Measurements from ENCODE around the gene GJA3. TPM values are rescaled to one million over a fixed set of nuclear protein-coding genes. Genes with fewer than 3 reads are reported as not detected.

Gene GJA3
- 10 to 100 TPM; 13.6 to 14.2 (median 13.7) TPM for polyA plus RNA-seq (ENCODE audit: insufficient read length in 3 of 3)

DNA sequence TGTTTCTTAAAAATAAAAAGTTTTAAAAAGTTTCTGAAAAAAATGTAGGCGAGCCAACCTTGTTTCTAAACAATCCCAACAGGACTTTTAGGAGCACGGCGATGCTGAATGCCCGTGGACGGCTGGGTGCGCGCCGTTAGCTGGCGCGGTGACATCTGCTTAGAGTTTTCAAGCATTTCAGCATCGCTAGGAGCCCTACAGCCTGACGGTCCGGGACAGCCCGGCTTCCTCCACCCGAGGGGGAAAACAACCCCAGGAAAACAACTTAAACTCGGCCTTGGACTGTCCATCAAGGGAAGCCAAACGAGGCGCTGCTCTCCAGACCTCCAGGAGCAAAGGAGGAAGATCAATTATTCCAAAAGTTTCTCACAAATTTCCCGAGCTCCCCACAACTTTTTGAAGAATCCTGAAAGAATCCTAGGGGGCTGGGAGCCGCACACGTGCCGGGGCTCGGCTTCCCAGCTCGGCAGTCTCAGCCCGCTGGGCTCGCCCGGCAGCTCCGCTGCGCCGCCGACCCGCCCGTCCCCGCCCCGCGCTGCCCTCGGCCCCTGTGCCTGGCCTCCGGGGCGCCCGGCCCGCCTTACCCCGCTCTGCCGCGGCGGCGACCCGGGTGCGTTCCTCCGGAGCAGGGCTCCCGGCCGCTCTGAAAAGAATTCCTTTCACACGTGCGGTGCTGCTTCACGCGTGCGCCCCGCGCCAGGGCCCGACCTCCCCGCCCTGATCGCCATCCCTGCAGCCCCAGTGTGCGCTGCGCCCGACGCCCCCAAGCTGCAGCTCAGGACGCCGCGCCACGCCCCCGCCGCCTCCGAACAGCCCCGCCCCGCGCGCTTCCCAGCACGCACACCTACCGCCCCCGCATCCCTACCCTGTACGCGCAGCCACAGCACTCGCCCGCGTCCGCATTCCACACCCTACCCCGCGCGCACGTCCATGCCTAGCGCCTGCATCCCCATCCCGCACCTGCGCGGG is at the start of gene GJA3:
Gene GJA3, minus strand, starts transcription at position 747 of the 969 bp plus-strand sequence. CDS start 17,764 bp downstream, outside the sequence.
- DNase-seq (ENCODE audit: low read depth in 3 of 3, low spot score in 2 of 3) = no peak

GRCh38 chr13:20209948-20210347 is 49.1 kb upstream of the GJA3 start:
- DNase-seq (ENCODE audit: low read depth in 3 of 3, low spot score in 2 of 3) = no peak

DNA sequence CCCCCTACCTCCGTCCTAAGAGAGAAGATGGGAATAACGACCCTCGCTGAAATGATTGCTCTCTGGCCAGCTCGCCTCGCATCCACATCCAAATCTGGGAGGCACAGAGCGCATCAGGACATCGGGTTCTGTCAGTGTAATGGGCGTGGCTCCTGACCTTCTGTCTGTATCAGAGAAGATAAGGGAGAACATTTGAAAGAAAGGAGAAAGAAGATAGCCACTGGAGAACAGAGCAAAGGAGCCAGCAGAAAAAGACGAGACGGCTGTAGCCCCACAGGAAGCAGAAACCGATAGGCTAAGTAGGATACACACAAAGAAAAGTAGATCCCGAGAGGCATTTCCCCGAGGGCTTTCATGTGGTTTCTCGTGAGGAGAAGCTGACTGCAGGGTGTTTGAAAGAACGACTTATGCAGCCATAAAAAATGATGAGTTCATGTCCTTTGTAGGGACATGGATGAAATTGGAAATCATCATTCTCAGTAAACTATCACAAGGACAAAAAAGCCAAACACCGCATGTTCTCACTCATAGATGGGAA is 45.9 kb upstream of the GJA3 start:
- DNase-seq (ENCODE audit: low read depth in 3 of 3, low spot score in 2 of 3) = no peak

DNA sequence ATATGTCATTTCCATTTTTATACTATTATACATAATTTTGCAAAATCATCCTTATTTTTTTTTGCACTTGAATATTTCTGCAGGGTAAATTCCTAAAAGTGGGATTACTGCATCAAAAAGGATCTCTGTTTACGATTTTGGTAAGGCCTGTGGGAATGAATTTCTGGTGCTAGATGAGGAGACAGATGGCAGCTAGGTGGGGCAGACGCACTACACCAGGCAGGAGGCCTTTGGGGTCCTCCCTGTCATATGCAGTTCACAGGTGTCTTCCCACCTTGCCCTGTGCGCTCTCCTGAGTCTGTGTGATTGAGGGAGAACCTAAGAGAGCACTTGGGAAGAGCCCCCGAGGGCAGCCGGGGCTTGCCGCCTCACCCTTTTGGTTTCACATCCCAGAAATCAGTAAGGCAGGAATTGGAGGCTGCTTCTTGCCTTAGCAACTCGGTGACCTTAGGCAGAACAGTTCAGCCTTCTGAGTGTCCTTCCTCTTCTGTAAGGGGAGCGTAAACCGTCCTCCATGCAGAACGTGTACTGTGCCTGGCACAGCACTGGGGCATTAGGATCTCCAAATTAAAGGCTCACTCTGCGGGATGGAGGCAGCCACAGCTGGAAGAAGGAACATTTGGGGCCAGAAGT is 45.3 kb upstream of the GJA3 start:
- no peak for DNase-seq (ENCODE audit: low read depth in 3 of 3, low spot score in 2 of 3)

DNA sequence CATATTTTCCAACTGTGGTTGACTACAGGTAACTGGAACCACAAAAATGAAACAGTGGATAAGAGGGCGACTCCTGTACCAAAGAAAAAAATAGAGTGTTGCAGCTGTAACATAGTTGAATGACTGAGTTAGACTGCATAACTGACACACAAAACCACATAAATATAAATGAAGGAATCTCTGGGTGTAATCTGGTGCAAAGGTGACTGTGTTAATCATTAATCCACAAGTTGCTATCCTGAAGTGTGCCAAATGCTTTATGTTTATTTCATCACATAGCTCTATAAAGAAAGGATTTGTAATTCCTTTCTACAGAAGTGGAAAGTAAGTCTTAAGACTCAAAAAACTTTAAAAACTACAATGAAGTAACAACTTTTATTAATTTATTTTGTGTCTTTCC is 37.9 kb upstream of the GJA3 start:
- no peak for DNase-seq (ENCODE audit: low read depth in 3 of 3, low spot score in 2 of 3)

GRCh38 chr13:20197361-20197834 is 36.5 kb upstream of the GJA3 start:
- peak in 1 of 3 donors; percentile 47 for DNase-seq (ENCODE audit: low read depth in 3 of 3, low spot score in 2 of 3)

DNA sequence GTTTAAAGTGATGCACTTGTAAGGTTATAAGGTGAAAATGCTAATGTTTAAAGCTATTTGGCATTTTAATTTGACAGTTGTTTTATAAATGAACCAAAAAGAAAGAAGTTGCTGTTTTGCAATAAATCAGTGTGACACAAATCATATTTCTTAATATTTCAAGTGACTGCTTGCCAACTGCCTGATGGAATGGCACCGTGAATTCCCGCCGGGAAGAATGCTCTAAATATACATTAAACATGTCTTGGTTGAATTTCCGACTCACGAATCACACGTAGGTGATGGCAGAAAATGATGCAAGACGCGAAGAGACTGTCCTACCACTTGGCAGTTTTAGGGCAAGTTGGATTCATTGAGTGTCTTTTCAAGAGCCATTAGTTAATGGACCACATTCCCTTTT is 34.9 kb upstream of the GJA3 start:
- no peak for DNase-seq (ENCODE audit: low read depth in 3 of 3, low spot score in 2 of 3)

- DNase-seq (ENCODE audit: low read depth in 3 of 3, low spot score in 2 of 3) = no peak
Observed at GRCh38 chr13:20193907-20194631, 33.2 kb upstream of the GJA3 start.

GRCh38 chr13:20193162-20193906 is 32.5 kb upstream of the GJA3 start:
- DNase-seq (ENCODE audit: low read depth in 3 of 3, low spot score in 2 of 3) = no peak

DNA sequence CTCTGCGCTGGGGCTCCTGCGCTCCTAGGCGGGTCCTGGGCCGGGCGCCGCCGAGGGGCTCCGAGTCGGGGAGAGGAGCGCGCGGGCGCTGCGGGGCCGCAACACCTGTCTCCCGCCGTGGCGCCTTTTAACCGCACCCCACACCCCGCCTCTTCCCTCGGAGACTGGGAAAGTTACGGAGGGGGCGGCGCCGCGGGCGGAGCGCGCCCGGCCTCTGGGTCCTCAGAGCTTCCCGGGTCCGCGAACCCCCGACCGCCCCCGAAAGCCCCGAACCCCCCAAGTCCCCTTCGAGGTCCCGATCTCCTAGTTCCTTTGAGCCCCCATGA is 31.9 kb upstream of the GJA3 start, which contains the start of gene GJB2:
Gene GJB2, minus strand, starts transcription at position 103 of the 326 bp plus-strand sequence. CDS start 3,357 bp downstream, outside the sequence.
- DNase-seq (ENCODE audit: low read depth in 3 of 3, low spot score in 2 of 3) = no peak

- no peak for DNase-seq (ENCODE audit: low read depth in 3 of 3, low spot score in 2 of 3)
Observed at GRCh38 chr13:20192158-20192835, 31.4 kb upstream of the GJA3 start.

DNA sequence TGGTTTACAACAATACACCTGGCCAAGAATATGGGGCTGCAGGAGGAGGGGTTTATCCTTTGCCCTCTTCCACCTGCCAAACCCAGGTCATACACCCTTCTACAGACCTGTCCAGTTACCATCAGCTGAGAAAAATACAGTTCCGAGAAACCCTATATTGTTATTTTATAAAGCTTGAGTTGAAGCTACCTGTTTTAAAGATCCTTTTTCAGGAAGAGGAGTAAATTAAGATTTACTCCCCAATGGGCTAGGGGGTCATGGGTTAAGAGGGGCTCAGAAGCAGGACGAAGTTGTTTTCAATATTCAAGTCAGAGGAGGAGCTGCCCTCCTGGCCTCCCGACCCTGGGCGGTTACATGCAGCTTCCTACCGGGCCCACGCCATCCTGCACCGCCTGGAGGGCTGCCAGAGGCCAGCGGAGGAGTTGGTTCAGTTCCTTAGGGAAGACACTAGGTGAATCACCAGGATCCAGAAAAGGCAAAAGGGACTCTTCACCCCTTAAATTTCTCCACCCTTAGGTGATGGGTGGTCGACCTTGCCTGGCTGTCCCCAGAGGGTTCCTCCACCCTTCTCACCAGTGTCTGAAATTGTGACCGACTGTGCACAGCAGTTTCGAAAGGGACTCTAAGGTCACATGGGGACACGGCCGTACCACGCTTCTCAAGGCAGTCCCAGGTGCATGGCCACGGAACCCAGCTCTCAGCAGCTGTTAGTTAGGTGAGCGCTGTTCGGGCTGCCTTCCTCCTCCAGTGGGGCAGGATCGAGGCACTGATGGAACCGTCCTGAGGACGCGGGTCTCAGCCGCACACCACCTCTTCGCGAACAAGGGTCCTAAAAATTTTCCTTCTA is 30.7 kb upstream of the GJA3 start:
- no peak for DNase-seq (ENCODE audit: low read depth in 3 of 3, low spot score in 2 of 3)

- no peak for DNase-seq (ENCODE audit: low read depth in 3 of 3, low spot score in 2 of 3)
Observed at GRCh38 chr13:20190481-20191310, 29.8 kb upstream of the GJA3 start.

GRCh38 chr13:20190076-20190475 is 29.2 kb upstream of the GJA3 start:
- DNase-seq (ENCODE audit: low read depth in 3 of 3, low spot score in 2 of 3) = no peak

- DNase-seq (ENCODE audit: low read depth in 3 of 3, low spot score in 2 of 3) = no peak
Observed at GRCh38 chr13:20188667-20189553, 28.1 kb upstream of the GJA3 start.

- DNase-seq (ENCODE audit: low read depth in 3 of 3, low spot score in 2 of 3) = no peak
Observed at GRCh38 chr13:20186771-20187170, 25.9 kb upstream of the GJA3 start.
